ENCODE measurements around the gene TBCEL.

The TBCEL gene

DNA sequence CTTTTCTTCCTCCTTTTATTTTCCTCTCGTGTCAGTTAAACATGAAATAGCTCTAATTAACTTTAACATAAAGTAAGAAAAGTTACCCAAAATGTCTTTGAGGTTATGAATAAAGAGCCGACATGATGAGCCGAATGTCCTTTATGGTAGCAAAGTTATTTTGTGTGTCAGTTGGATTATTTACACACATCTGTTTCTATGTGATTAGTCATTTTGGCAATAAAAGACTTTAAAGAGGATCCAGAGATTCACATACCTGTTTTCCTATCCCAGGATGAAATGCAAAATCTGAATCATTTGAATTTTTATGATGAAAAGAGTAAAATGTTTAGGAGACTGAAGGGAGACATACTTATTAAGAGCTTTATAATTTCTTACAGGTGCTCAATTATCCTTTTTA lies 43.1 kb downstream of the TBCEL start:
- no peak for DNase-seq

DNA sequence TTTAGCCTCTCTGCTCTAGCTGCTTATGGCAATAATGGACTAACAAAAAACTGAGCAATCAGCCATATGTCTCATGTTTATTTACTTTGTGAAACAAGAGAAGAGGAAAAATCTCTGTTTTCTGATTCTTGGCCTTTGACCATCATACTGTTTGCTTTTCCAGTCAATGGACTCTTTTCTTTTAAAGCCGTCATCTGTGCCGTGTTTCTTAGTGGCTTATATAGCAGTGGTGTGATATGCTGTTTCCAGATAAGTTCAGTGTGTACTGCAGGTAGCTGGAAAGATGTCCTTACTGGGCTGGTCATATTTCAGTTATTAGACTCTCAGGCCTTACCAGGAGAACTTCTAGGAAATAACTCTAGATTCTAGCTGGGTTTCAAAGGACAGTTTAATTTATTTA lies 43.6 kb downstream of the TBCEL start:
- peak; percentile 96 for DNase-seq

DNA sequence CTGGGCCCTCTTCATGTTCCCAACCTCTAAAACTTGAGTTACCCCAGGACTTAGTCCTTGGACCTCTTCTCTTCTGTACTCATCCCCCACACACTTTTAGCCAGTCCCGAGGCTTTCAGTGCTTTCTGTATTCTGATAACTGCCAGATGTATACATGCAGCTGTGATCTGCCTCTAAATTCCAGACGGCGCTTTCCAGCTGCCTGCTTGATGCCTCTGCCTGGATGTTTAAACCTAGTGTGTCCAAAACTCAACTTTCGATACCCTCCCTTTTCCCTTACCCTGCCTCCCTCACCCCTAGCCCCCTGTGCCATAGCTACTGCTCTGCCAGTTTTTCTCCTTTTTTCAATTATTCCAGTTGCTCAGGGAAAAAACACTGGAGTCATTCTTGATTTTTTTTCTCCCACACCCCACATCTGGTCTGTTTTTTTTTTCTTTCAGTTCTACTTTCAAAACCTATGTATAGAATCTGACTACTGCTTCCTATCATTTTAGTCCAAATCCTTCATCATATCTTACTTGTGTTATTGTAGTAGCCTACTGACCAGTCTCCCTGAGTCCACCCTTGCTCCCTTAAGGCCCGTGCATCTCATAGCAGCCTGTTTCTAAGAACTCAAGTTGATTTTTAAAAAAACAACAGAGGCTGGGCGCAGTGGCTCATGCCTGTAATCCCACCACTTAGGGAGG lies 44.2 kb downstream of the TBCEL start:
- no peak for DNase-seq

DNA sequence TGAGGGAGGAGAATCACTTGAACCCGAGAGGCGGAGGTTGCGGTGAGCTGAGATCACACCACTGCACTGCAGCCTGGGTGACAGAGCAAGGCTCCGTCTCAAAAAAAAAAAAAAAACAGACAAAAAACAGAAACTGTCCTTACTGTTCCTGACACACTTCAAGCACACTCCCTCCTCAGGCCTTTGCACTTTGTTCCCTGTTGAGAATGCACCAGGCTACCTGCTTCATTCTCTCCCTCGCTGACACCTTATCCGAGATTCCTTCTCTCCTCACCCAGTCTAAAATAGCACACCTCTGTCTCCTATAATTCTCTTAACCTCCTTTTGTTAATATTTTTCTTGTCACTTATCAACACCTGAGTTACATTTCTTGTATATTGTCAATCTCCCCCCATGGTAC lies 44.9 kb downstream of the TBCEL start:
- no peak for DNase-seq

DNA sequence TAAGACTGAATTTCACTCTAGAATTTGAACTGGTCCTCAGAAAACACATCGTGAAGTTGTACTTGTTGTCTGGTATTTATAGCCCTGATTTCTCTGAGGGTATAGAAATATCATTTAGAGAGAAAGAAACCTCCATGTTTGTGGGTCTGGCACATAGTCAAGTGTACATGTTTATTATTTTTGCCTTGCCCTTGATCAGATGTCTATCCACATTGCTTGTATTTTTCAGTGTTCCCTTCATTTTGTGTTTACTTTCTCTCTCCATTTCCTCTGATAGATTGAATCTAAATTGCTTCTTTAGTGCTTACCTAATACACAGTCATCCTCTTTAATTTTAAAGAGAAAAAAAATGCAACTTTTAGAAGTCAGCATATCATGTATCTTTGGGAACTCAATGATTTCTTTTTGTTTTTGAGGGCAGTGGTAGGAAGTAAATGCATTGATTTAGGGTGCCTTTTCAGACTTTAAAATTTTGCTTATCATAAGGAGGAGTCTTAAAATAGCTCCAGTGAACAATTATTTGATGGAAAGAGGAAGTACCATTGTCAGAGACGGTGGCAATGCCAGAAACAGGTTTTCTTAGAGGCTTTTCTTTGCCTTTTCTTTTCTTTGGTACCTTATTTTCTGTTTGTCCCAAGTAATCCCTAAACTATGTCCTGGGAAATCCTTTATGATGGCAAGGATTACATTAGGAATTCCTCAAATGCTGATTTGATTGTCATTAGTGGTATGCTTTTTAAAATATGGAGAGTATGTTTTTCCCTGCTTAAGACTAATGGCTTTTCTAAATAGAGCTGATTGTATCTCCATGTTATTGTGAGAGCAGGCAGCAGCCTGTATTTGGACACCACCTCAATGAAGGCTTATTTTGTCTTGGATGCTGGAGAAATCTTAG lies 47.3 kb downstream of the TBCEL start:
- peak; percentile 6 for DNase-seq

DNA sequence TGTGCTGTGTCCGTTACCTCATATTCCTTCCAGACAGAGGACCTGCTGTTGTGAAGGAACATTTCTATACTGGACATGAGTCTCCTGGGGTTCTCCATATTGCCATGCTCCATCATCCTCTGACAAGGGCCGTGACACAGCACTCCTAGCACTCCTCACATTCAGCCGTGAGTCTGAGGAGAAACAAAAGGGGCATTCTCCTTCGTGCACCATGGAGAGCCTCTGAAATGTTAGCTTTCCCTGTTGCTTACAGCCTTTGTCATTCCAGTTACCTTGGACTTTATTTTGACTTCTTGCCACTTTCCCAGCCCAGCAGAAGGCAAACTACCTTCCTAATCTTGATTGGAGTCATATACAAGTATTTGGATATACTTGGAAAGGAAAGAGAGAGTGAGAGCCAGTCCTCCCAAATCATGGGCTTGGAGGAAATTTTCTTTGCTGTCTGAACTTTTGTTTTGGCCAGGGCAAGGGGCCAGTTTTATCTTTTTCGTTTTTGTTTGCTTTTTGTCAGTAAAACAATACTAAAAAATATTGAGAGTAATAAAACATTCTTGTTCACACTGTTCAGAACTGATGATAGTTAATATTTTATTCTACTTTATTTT lies 48.0 kb downstream of the TBCEL start:
- DNase-seq = no peak

DNA sequence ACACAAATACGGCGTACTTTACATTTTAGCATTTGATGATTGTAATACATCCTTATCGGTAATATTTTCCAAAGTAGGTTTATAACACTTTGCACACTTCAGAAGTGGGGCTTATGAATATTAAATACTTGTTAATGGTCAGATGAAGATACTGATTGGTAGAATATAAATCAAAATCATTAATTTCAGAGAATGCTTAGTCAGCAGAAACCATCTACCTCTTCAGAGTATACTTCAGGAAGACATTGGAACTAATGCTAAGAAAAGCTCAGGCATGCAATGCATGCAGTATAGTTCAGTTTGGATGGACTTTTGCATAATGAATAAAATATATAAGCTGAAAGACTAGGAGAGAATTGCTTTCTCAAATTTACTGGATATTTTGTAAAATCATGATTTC lies 57.4 kb downstream of the TBCEL start:
- DNase-seq = no peak

DNA sequence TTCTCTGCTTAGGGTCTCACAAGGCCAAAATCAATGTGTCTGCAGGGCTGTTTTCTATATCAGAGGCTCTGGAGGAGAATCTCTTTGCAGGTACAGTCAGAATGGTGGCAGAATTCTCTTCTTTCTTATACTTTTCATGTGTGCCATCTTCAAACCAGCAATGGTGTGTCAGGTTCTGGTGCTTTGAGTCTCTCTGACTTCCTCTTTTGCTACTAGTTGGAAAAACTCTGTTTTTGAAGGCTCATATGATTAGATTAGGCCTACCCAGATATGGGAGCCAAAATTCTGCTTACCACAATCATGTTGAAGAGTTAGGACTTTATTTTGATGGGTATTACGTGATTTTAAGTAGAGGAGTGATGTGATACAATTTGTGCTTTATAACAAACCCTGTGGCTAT lies 58.3 kb downstream of the TBCEL start:
- DNase-seq = no peak

DNA sequence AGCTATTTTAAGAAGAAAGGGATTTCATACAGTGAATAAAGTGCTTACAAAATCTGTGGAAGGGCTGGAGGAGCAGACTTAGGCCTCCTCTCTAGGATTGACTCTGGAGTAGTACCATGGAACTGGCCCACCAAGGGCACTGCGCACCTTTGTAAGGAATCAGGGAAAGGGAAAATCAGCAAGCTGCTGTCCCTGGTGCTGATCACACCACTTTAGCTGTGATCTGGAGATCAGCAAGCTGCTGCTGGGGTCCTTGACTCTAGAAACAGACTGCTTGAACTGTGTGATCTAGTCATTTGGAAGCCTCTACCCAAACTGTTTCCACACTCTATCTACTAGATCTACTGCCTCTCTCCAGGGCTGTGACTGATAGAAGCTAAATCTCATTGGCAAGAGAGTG lies 58.8 kb downstream of the TBCEL start:
- DNase-seq = no peak

DNA sequence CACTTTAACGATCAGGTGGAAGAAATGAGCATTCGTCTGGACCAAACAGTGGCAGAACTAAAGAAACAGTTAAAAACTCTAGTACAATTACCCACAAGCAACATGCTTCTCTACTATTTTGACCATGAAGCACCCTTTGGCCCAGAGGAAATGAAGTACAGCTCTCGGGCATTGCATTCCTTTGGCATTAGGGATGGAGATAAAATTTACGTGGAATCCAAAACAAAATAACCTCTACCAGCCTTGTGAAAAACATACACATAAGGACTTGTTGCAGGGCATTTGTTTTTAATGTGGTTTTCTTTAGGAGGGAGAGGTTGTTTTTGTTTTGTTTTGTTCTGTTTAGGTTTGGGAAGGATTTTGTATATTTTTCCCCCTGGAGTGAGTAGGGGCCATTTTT lies 63.0 kb downstream of the TBCEL start:
- no peak for DNase-seq

DNA sequence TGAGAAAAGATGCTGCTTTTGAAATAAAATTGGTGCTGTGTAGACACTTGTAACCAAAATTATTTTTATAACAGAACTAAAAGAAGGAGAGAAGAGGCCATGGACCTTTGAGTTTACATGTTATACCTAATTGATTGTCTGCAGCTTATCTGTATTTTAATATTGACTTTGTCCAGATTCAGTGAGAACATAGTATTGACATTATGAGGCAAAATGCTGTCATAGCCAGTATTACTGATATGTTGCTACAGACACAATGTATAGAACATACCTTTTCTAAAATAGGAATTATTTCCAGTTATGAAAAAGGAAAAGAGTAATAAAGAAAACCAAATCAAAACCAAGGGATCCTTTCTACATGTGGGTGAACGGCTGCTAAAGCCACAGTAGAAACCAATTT lies 65.7 kb downstream of the TBCEL start:
- DNase-seq = no peak

DNA sequence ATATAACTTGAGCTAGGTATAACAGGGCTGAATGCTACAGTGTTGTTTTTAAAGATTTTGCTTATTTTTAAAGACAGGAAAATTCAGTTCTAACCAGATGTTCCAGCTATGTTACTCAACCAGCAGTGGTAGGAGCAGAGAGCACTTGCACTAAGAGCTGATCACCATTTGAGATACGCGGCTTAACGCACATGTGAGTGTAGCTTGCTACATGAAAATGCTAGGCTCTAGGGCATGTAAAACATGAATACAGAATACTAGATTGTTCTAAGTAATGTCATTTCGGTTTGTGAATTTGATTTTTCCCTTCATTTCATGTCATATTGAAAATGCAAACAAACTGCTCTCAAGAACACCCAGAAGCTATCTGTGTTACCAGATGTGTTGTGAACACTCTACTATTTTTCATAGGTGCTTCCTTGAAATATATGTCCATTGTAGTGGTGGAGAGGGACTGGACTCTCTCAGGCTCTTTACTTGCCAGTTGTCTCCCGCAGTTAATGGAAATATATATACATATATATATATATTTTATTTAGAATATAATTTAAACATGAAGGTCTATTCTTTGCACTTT lies 66.3 kb downstream of the TBCEL start:
- DNase-seq = no peak

DNA sequence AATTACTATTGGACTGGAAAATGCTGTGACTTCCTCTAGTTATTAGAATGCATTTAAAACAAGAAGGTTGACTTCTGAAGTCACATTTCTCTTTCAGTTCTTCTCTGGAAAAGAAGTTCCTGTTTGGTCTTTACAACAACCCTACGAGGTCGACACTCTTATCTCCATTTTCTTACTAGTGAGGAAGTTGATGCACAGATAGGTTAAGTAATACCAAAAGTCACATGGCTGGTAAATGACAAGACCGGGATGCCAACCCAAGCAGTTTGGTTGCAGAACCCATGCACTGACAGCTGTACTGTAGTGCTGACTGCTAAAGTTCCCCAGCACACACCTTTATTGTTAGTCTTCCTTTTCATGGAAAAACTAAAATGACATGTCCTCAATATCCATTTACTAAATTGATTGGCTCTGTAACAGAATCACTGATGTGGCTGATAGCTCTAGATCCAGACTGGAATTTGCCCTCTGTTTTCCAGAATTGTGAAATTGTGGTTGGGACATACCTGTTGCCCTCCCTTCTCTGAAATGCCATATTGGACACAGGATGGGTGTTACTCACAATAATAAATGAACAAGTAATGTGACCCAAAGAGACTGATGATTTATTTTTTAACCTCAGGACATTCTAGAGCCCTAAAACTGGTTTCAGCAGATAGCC lies 67.7 kb downstream of the TBCEL start:
- DNase-seq = no peak

DNA sequence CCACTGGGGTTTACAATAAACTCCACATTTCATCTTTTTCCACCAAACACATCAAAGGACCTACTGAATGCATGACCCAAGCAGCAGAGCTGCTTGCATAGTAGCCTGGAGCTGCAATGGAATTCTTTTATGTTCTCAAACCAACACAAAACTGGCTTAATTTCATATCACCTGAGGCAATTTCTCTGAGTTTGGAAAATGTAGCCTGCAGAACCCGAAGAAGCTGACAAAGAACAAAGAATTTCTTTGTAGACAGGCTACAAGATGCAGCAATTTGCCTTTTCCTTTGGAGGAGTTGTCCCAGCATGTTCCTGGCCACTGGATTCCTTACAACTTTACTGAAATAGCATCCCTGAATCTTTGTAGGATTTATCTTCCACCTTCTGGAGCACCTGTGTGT lies 71.7 kb downstream of the TBCEL start:
- no peak for DNase-seq

DNA sequence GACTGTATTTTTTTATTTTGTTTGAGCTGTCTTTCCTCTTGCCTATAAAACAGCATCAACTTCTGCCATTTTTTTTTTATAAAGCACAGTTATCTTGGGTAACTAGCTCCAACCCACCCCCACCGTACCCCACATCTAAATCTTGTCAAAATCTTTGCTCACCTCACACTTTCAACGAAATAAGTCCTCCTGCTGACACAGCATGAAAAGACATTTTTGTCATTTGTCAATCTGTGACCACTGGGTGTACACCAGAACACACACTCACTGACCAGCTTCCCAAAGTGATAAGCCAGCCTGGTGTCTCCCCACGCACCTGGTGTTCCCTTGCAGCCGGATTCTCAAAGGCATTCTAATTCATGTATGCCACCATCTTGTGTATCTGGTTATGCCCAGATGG lies 75.5 kb downstream of the TBCEL start:
- DNase-seq = no peak

DNA sequence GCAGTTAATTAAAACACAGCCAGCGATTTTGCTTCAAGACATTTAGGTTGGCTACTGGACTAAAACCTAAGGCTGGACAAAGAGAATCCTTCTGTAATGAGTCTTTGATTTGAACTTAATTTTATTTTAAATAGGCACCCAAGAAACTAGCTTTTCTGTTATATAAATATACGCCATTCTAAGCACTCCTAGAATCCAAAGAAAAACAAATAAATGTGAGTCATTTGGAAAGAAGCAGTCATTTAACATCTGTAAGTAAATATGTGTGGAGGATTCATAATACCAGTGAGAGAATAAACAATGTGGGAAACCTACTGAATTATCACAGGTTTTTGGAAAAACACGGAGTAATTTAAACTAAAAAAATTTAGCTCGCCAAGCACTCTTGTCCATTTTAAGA lies 76.0 kb downstream of the TBCEL start:
- DNase-seq = no peak

DNA sequence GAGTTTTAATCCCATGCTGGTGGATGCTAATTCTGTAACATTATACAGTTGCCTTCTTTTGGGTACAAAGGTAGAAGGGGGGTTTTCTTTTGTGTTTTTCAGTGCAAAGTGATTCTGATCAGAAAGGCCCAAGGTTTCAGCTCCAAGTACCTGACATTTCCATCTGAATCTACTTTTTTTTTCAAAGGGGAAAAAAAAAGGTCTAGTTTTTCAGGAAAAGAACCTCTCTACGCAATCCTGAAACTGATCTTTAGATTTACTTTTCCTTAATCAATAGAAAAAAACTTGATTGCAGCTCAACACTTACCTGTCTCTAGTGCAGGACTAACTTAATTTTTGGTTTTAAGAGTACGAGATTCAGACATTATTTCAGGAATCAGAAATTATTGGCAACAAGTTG lies 77.0 kb downstream of the TBCEL start, which contains the start of gene TECTA:
Gene TECTA, plus strand, starts transcription at position 301 of the 400 bp plus-strand sequence. CDS start 1,423 bp downstream, outside the sequence.
- no peak for DNase-seq

DNA sequence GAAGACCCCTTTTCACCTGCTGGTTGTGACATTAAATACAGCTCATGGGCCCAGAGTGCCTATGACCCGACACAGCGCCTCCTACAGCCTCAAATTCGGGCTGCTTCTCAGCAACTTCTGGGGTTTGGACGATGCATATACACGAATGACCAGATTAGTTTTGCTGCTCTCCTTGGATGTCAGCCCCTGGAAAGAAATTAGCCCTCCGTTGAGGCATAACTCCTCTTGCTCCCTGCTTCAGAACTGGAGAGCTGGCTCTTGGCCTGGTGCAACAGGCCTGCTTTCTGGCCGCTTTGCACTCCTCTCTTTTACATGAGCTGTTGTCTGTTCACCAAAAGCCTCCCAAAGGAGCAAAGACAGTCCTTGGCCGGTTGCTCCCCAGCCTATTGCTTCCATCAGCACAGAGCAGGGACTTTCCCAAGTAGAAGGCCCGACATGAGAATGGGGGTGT lies 80.4 kb downstream of the TBCEL start:
- no peak for DNase-seq

DNA sequence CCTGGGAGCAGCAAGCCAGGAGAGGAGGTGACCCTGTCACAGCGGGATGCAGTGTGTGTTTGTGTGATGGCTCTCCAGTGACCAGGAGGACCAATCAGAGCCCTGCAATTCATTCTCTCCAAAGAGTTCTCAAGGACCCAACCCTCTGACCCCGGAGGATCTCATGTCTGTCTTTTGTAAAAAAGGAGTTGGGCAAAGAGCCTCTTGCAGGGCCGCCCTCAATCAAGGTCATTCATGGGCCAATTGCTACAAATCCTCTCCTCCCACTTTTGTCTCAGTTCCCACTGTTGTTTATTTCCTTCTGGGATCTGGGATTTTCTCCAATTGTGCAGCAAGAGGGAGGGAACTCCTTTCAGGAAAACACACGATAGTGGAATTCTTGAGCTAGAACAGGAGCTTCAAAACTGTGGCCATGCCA lies 81.2 kb downstream of the TBCEL start:
- DNase-seq = no peak

DNA sequence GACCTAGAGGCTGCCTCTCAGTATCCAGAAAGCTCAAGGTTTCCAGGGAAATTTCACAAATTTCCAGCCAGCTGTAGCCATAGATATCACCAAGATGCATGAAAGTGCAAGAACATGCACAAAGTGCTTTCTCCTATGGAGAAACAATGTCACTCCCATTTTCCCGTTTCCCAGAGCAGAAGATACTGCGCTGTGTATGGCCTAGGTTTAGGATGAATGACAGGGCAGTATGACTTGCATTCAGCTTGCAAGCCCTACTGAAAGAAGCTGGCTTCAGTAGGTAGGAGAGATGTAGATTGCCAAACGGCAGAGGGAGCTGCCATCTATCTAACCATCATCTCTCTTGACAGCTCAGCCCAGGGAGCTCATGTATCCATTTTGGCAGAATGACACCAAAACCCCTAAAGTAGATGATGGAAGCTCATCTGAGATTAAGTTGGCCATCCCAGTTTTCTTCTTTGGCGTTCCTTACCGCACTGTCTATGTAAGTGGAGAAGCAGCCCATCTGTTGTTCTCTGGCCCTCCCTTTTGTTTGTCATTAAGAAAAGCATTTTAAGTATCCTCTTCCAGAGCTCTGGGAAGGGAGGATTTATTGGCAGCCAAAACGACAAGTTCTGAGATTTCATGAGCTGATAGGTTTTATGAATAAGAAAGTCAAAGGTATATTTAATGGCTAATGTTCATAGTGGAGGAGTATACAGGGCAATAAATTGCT lies 81.7 kb downstream of the TBCEL start:
- DNase-seq = no peak

DNA sequence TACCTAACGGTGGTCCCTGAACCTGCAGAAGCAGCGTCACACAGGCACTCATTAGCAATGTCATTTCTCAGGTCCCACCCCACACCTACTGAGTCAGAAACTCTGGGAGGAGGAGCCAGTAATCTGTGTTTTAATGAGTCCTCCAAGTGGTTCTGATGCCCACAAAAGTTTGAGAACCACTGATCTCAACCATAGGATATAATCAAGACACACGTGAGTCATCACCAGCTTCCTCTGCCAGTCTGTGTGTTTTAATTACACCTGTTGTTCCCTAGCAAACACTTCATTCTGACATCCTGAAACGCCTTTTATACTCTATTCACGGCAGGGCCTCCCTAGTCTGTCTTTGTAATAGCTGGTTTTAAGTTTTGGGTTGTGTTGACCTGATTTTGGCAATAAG lies 82.9 kb downstream of the TBCEL start:
- no peak for DNase-seq

DNA sequence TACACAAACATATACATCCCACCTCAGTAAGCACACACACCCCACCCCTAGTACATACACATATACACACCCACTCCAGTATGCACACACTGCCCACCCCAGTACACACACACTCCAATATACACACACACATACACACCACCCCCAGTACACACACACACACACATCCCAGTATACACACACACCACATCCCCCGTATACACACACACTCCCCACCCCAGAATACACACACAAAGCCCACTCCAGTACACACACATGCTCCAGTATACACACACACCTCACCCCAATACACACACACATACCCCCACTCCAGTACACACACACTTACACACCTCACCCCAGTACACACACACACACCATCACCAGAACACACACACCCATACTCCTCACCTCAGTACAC lies 84.5 kb downstream of the TBCEL start:
- no peak for DNase-seq
